Tibial nerve (tissue), 4 donors: ENCODE measurements around the gene SMOC1. TPM values are rescaled to one million over a fixed set of nuclear protein-coding genes. Genes with fewer than 3 reads are reported as not detected.

Experiments used
- DNase-seq, 2 donors: peaks; one replicate each; pipeline ENCODE4 v3.0.0-alpha.2; 2019; ENCODE audit warnings: low spot score in 2 of 2
- H3K27ac ChIP-seq, 4 donors: fragments of 200-600 bp; sonication (generic) in 3 of 4; one replicate each; pipeline ENCODE4 v1.5.1; 2017 to 2019; ENCODE audit warnings: mild to moderate bottlenecking in 1 of 4
- H3K27me3 ChIP-seq, 2 donors: fragments of 200-600 bp; sonication (generic) in 1 of 2; one replicate each; pipeline versions ENCODE4 v1.5.1 to v1.6.0; 2017 to 2019
- H3K36me3 ChIP-seq, 3 donors: fragments of 200-600 bp; sonication (generic); one replicate each; pipeline ENCODE4 v1.5.1; 2018 to 2019
- H3K4me1 ChIP-seq, 4 donors: fragments of 200-600 bp; sonication (generic) in 3 of 4; one replicate each; pipeline ENCODE4 v1.5.1; 2017 to 2019
- H3K4me3 ChIP-seq, 4 donors: fragments of 200-600 bp; sonication (generic) in 3 of 4; one replicate each; pipeline ENCODE4 v1.5.1; 2017 to 2019; ENCODE audit warnings: mild to moderate bottlenecking in 1 of 4, moderate library complexity in 1 of 4
- H3K9me3 ChIP-seq, 4 donors: fragments of 200-600 bp; sonication (generic) in 3 of 4; one replicate each; pipeline ENCODE4 v1.5.1; 2017 to 2019
- EP300 ChIP-seq, 2 donors: sonication (generic); formaldehyde crosslinking; IDR thresholded peaks; one replicate each; pipeline ENCODE4 v1.6.1; 2017; ENCODE audit warnings: antibody characterized with exemption in 2 of 2, mild to moderate bottlenecking in 1 of 2
- POLR2A ChIP-seq, 2 donors: fragments of 450-650 bp; IDR thresholded peaks; one replicate each; pipeline ENCODE4 v1.6.1; 2017; ENCODE audit warnings: antibody characterized with exemption in 2 of 2, mild to moderate bottlenecking in 2 of 2, moderate library complexity in 2 of 2
- WGBS, 2 donors: methylation state at CpG; one replicate each; pipeline ENCODE4 v1.1.5; 2018; 5-methylcytosine and 5-hydroxymethylcytosine counted together
- total RNA-seq, 4 donors: library from RNA; depleted of rRNA; stranded (reverse); fragments of >200 nt; gene quantifications; one replicate each; pipeline ENCODE4 v1.1.0, GENCODE V29; 2016
- TF ChIP-seq, protein P1 (sequence below), 5 experiments: fragments of 200-600 bp in 3 of 5; fragments of 450-650 bp in 2 of 5; sonication (generic) in 3 of 5; IDR thresholded peaks; one replicate each; pipeline ENCODE4 v1.5.1; 2016 to 2019; ENCODE audit warnings: antibody characterized with exemption in 5 of 5, mild to moderate bottlenecking in 3 of 5, moderate library complexity in 2 of 5

Gene SMOC1
- total RNA-seq, 4 donors from 2014 or later: 6.0 to 14.4 (median 13.3) TPM

GRCh38 chr14:70045844-70046535, 166.8 kb downstream of the SMOC1 start:
- H3K36me3 ChIP-seq: no peaks in the 10 kb centered on the region
- WGBS, 2 donors: 31 to 37% methylated on average over 22 of the region's 22 CpGs
- H3K27ac ChIP-seq: no peak overlapping the region
- no peaks in the 10 kb centered on the region for H3K4me1 ChIP-seq
- H3K9me3 ChIP-seq: no peaks in the 10 kb centered on the region
- H3K27me3 ChIP-seq: no peaks in the 10 kb centered on the region
- no peak for DNase-seq
- no peak overlapping the region for H3K4me3 ChIP-seq
- no peak for TF ChIP-seq EP300 (IDR thresholded peaks at IDR 0.05)
- TF ChIP-seq, protein P1, sequence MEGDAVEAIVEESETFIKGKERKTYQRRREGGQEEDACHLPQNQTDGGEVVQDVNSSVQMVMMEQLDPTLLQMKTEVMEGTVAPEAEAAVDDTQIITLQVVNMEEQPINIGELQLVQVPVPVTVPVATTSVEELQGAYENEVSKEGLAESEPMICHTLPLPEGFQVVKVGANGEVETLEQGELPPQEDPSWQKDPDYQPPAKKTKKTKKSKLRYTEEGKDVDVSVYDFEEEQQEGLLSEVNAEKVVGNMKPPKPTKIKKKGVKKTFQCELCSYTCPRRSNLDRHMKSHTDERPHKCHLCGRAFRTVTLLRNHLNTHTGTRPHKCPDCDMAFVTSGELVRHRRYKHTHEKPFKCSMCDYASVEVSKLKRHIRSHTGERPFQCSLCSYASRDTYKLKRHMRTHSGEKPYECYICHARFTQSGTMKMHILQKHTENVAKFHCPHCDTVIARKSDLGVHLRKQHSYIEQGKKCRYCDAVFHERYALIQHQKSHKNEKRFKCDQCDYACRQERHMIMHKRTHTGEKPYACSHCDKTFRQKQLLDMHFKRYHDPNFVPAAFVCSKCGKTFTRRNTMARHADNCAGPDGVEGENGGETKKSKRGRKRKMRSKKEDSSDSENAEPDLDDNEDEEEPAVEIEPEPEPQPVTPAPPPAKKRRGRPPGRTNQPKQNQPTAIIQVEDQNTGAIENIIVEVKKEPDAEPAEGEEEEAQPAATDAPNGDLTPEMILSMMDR (IDR thresholded peaks at IDR 0.05): peak; percentile 21 to 50 (median 25)

DNA sequence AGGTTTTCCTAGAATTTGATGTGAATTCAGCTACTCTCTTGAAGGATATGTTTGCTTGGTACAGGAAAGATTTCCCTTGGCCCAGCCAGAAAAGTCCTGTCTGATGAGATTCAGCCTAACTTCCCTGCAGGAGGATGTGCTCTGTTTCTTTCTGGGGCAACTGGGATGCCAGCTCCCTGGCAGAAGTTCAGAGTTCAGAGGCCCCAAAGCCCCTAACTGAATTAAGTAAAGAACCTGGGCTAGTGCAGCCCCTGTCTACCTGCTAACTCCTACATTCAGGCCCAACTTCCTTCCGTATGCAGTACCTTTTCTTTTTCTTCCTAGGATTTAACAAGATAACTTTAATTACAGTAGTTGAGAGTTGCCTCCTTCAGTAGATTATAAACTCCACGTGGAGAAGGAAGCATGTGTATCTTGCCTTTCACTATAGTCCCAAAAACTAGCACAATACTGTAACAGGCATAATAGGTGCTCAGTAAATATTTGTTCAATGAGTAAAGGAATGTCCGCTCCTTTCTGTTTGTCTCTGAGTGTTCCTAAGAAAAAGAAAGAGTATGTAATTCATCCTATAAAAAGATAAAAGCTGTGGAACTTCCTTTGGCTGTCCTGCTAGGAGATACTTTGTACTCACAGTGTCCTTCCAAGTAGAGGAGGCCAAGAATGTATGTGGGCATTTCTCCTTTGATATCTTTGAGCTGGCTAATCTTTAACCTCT, 168.5 kb downstream of the SMOC1 start:
- no peaks in the 10 kb centered on the region for H3K36me3 ChIP-seq
- no peaks in the 10 kb centered on the region for H3K27me3 ChIP-seq
- TF ChIP-seq POLR2A (IDR thresholded peaks at IDR 0.05) (no peak), EP300 (IDR thresholded peaks at IDR 0.05) (no peak)
- TF ChIP-seq, protein P1 (IDR thresholded peaks at IDR 0.05): no peak
- H3K4me1 ChIP-seq: no peaks in the 10 kb centered on the region
- DNase-seq: no peak
- 54 to 55% methylated on average over 3 of the region's 3 CpGs for WGBS, 2 donors
- no peaks in the 10 kb centered on the region for H3K9me3 ChIP-seq
- no peak overlapping the region for H3K4me3 ChIP-seq
- no peak overlapping the region for H3K27ac ChIP-seq

DNA sequence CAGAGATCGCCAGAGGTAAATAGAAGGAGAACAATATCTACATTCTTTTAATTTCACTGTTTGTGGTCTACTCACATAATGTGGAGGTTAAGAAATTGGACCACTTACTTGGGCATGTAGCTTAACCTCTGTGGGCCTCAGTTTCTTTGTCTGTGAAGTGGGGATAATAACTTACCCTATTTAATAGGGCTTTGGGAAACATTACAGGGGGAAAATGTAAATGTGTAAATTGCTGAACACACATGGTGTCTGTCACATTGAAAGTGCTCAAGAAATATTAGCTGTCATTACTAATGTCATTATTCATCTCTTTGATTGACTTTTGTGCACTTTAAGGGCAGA, 169.1 kb downstream of the SMOC1 start:
- no peak for TF ChIP-seq POLR2A (IDR thresholded peaks at IDR 0.05)
- TF ChIP-seq EP300 (IDR thresholded peaks at IDR 0.05): no peak
- TF ChIP-seq, protein P1 (IDR thresholded peaks at IDR 0.05): no peak
- no peaks in the 10 kb centered on the region for H3K27me3 ChIP-seq
- no peaks in the 10 kb centered on the region for H3K9me3 ChIP-seq
- H3K4me3 ChIP-seq: no peak overlapping the region
- no peaks in the 10 kb centered on the region for H3K4me1 ChIP-seq
- DNase-seq: no peak
- H3K36me3 ChIP-seq: no peaks in the 10 kb centered on the region
- WGBS, 2 donors: 65 to 72% methylated on average over 1 of the region's 1 CpG
- H3K27ac ChIP-seq: no peak overlapping the region

DNA sequence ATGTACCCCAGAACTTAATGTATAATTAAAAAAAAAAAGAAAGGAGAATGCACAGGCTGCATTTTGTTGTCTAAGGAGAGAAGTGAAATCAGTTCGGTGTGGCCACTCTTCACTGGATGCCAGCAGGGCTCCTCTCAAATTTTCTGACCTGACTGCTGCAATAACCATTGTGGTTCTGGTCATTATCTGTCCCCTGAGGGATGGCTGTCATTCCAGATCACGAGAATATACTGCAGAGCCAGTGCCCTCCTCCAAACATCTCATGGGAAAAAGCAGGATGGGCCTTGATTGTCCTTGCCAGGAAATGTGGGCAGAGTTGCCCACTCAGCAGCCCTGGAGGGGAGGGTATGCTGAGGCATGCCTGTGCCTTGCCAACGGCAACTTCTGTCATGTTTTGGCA, 170.4 kb downstream of the SMOC1 start:
- TF ChIP-seq, protein P1 (IDR thresholded peaks at IDR 0.05): no peak
- no peak for TF ChIP-seq POLR2A (IDR thresholded peaks at IDR 0.05)
- Histone ChIP-seq H3K9me3 (no peaks in the 10 kb centered on the region), H3K27ac (no peak overlapping the region), H3K27me3 (no peaks in the 10 kb centered on the region), H3K4me3 (no peak overlapping the region), H3K36me3 (no peaks in the 10 kb centered on the region), H3K4me1 (no peaks in the 10 kb centered on the region)
- 56 to 69% methylated on average over 3 of the region's 3 CpGs for WGBS, 2 donors
- DNase-seq: no peak

DNA sequence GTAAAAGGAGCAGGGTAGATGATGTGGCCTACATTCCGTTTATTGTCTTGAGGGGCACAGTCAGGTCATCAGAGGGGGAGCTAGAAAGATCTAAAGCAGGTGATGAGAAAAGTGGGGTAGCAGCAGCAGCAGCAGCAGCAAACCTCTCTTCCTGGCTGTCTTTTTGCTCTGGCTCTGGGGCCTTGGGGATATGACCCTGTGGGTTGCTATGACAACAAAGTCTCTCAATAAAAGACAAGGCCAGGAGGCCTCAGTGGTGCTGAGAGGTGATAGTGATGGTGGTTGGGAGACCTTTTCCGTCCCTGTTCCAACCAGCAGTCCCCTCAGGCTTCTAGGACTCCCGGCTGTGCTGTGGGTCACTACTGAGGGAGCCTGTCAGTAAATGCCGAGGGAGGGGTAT, 170.9 kb downstream of the SMOC1 start:
- no peak overlapping the region for H3K4me3 ChIP-seq
- DNase-seq: no peak
- 73 to 77% methylated on average over 4 of the region's 4 CpGs for WGBS, 2 donors
- TF ChIP-seq EP300 (IDR thresholded peaks at IDR 0.05) (no peak), POLR2A (IDR thresholded peaks at IDR 0.05) (no peak)
- TF ChIP-seq, protein P1 (IDR thresholded peaks at IDR 0.05): no peak
- no peaks in the 10 kb centered on the region for H3K4me1 ChIP-seq
- H3K27ac ChIP-seq: no peak overlapping the region
- H3K36me3 ChIP-seq: no peaks in the 10 kb centered on the region
- H3K27me3 ChIP-seq: no peaks in the 10 kb centered on the region
- H3K9me3 ChIP-seq: no peaks in the 10 kb centered on the region
